Nephron (organoid): ENCODE measurements around the gene WDR27.
A peak's percentile ranks its signal among the peaks of the same experiment; 100 is the strongest.

Experiments used
- H3K27ac Mint-ChIP-seq, 3 experiments: 2 replicates each; pipeline ENCODE4 v1.8.0; 2020; ENCODE audit warnings: mixed read lengths in 3 of 3, mild to moderate bottlenecking in 2 of 3, moderate library complexity in 1 of 3
- H3K27me3 Mint-ChIP-seq: 2 replicates; pipeline ENCODE4 v1.8.0; 2021; ENCODE audit warnings: low read depth, mild to moderate bottlenecking, moderate library complexity, mixed read lengths
- H3K36me3 Mint-ChIP-seq: 2 replicates; pipeline ENCODE4 v1.8.0; 2020; ENCODE audit warnings: low read depth, mixed read lengths
- H3K4me1 Mint-ChIP-seq: 2 replicates; pipeline ENCODE4 v1.8.0; 2020; ENCODE audit warnings: mixed read lengths
- H3K4me3 Mint-ChIP-seq, 3 experiments: 2 replicates each; pipeline ENCODE4 v1.8.0; 2020; ENCODE audit warnings: mild to moderate bottlenecking in 3 of 3, mixed read lengths in 3 of 3, moderate library complexity in 2 of 3
- H3K9me3 Mint-ChIP-seq: 2 replicates; pipeline ENCODE4 v1.8.0; 2020; ENCODE audit warnings: mixed read lengths
- CTCF ChIP-seq, 3 experiments: fragments of 200-600 bp; sonication (generic); IDR thresholded peaks; one replicate each; pipeline ENCODE4 v1.5.0; 2021; ENCODE audit warnings: antibody characterized with exemption in 3 of 3; ENCODE audit not compliant: unreplicated experiment in 3 of 3

WDR27 gene

GRCh38 chr6:169510871-169511270, 191.0 kb downstream of the WDR27 start:
- TF ChIP-seq CTCF (IDR thresholded peaks at IDR 0.05; ENCODE audit: unreplicated experiment in 3 of 3): no peak
- Mint-ChIP-seq H3K9me3 (peaks cover 18% of the 10 kb centered on the region), H3K36me3 (peaks cover 12% of the 10 kb centered on the region), H3K4me1 (no peaks in the 10 kb centered on the region), H3K27ac (no peak overlapping the region), H3K27me3 (no peaks in the 10 kb centered on the region), H3K4me3 (no peak overlapping the region)

- TF ChIP-seq CTCF (IDR thresholded peaks at IDR 0.05; ENCODE audit: unreplicated experiment in 3 of 3): no peak
- Mint-ChIP-seq H3K9me3 (peaks cover 18% of the 10 kb centered on the region), H3K36me3 (peaks cover 12% of the 10 kb centered on the region), H3K4me1 (no peaks in the 10 kb centered on the region), H3K4me3 (no peak overlapping the region), H3K27me3 (no peaks in the 10 kb centered on the region), H3K27ac (no peak overlapping the region)
Observed at GRCh38 chr6:169508452-169508851, 193.4 kb downstream of the WDR27 start.

GRCh38 chr6:169503422-169504152, 198.2 kb downstream of the WDR27 start:
- H3K4me3 Mint-ChIP-seq: no peak overlapping the region
- TF ChIP-seq CTCF (IDR thresholded peaks at IDR 0.05; ENCODE audit: unreplicated experiment in 3 of 3): no peak
- H3K9me3 Mint-ChIP-seq: peaks cover 13% of the 10 kb centered on the region
- peak overlapping the region in 2 of 3 experiments; percentile 0 to 5 for H3K27ac Mint-ChIP-seq
- H3K27me3 Mint-ChIP-seq: no peaks in the 10 kb centered on the region
- peaks cover 16% of the 10 kb centered on the region for H3K4me1 Mint-ChIP-seq
- peaks cover 19% of the 10 kb centered on the region for H3K36me3 Mint-ChIP-seq

GRCh38 chr6:169502445-169502844, 199.4 kb downstream of the WDR27 start:
- Mint-ChIP-seq H3K36me3 (peaks cover 11% of the 10 kb centered on the region), H3K4me3 (no peak overlapping the region), H3K4me1 (peaks cover 19% of the 10 kb centered on the region), H3K27me3 (no peaks in the 10 kb centered on the region), H3K27ac (no peak overlapping the region), H3K9me3 (peaks cover 4% of the 10 kb centered on the region)
- no peak for TF ChIP-seq CTCF (IDR thresholded peaks at IDR 0.05; ENCODE audit: unreplicated experiment in 3 of 3)

- H3K36me3 Mint-ChIP-seq: peaks cover 8% of the 10 kb centered on the region
- H3K4me1 Mint-ChIP-seq: peaks cover 19% of the 10 kb centered on the region
Observed at GRCh38 chr6:169501777-169502313, 200.0 kb downstream of the WDR27 start.

More at GRCh38 chr6:169501777-169502313, 200.0 kb downstream of the WDR27 start:
- Mint-ChIP-seq H3K27ac (peak overlapping the region in 2 of 3 experiments; percentile 48 to 54), H3K9me3 (no peaks in the 10 kb centered on the region), H3K4me3 (no peak overlapping the region), H3K27me3 (no peaks in the 10 kb centered on the region)
- TF ChIP-seq CTCF (IDR thresholded peaks at IDR 0.05; ENCODE audit: unreplicated experiment in 3 of 3): no peak
